Activated CD8-positive, alpha-beta memory T cell treated with anti-CD3 and anti-CD28 coated beads, Interleukin-2, amount 10 ng/mL, durations not matched to agents 7 days and 5 days (primary cell): ENCODE data around the gene REEP1. TPM values are rescaled to one million over a fixed set of nuclear protein-coding genes. Genes with fewer than 3 reads are reported as not detected.

Experiments
- ATAC-seq: fragments of 150-1000 bp; cut with Tn5 transposase; one replicate; pipeline ENCODE4 v1.10.0; 2021; ENCODE audit warnings: moderate library complexity
- CTCF ChIA-PET: fragments of 350-600 bp; sonication (Branson Sonifier 250); formaldehyde crosslinking; loops from one replicate; lab custom pipeline; 2021; ENCODE audit warnings: antibody characterized with exemption; lab: Charles Lee
- DNase-seq: peaks from one replicate; pipeline ENCODE4 v3.0.0-alpha.2; 2020
- H3K27ac Mint-ChIP-seq: one replicate; pipeline ENCODE4 v1.8.0; 2021; ENCODE audit warnings: mild to moderate bottlenecking, mixed read lengths
- H3K27me3 Mint-ChIP-seq: one replicate; pipeline ENCODE4 v1.8.0; 2021; ENCODE audit warnings: mixed read lengths
- H3K36me3 Mint-ChIP-seq: one replicate; pipeline ENCODE4 v1.8.0; 2021; ENCODE audit warnings: mild to moderate bottlenecking, mixed read lengths
- H3K4me1 Mint-ChIP-seq: one replicate; pipeline ENCODE4 v1.8.0; 2021; ENCODE audit warnings: mixed read lengths
- H3K4me3 Mint-ChIP-seq: one replicate; pipeline ENCODE4 v1.8.0; 2021; ENCODE audit warnings: mild to moderate bottlenecking, moderate library complexity, mixed read lengths
- H3K9me3 Mint-ChIP-seq: one replicate; pipeline ENCODE4 v1.8.0; 2022; ENCODE audit warnings: low read depth, mixed read lengths
- total RNA-seq, 2 experiments: library from RNA; stranded (reverse); gene quantifications; one replicate each; pipeline ENCODE4 v1.2.3, GENCODE V29; 2021

REEP1 gene
- total RNA-seq, 2 experiments from 2014 or later: 0.16 TPM; not detected in 1

DNA sequence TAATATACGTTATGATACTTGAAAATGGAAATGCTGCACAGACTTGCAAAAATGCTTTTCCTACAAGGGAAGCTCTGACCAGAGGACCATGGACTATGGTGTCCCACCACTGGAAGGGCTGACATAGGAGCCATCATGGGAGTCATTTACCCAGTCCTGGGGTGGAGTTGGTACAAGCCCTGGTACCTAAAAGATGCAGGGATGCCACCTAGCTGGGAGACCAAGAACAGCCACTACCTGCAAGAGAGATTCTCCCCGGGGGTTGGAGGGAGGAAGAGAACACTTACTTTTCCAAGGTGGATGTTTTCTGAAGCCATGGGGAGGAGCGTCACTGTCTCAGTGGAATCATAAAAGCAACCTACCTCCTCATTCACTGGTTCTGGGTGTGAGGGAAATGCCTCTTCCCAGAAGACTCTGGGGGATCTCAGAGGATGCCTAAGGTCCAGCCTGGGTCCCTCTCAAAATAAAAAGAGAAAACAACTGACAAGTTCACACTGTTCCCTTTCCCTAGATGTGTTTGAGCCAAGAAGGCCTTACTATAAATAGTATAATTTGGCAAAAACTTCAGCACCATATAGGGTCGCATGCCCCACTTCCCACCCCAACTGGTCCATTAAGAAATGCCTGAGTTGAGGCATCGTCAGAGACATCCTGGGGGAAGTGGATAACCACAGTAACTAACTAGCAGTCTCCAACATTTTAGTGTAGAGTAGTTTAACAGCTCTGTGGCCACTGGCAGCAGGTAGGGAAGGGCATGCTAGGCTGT is 39.9 kb downstream of the REEP1 start:
- Mint-ChIP-seq H3K9me3 (no peaks in the 10 kb centered on the region), H3K4me1 (no peaks in the 10 kb centered on the region), H3K4me3 (no peak overlapping the region), H3K27me3 (peaks cover 67% of the 10 kb centered on the region), H3K36me3 (no peaks in the 10 kb centered on the region), H3K27ac (no peak overlapping the region)
- DNase-seq: peak; percentile 47
- CTCF ChIA-PET: interaction anchor here (2.8 kb wide), 1 partner anchor 77 kb away, joined by 11 read pairs; no protein-coding TSS in a partner anchor
- ATAC-seq: no peak

DNA sequence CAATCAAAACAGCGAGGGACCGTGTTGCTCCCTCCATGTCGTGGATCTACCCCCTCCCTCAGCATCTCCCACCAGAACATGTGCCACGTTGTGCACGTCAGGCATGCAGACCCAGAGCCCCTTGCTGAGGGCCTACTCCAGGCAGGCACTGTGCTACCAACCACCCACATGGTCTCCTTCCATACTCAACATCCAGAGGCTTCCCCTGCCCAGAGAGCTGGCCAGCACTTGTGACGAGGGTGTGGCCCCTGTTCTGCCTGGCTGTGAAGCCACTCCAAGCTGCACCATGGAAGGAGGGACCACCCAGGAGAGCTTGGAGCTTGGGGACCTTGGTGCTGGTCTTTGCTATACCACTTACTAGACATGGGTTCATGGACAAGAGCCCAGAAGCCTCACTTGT is 40.5 kb downstream of the REEP1 start:
- CTCF ChIA-PET: interaction anchor here (2.8 kb wide), 1 partner anchor 76 kb away, joined by 11 read pairs; no protein-coding TSS in a partner anchor
- Mint-ChIP-seq H3K27ac (no peak overlapping the region), H3K4me3 (no peak overlapping the region), H3K27me3 (peaks cover 68% of the 10 kb centered on the region), H3K4me1 (no peaks in the 10 kb centered on the region), H3K9me3 (no peaks in the 10 kb centered on the region), H3K36me3 (no peaks in the 10 kb centered on the region)
- ATAC-seq: no peak
- no peak for DNase-seq

DNA sequence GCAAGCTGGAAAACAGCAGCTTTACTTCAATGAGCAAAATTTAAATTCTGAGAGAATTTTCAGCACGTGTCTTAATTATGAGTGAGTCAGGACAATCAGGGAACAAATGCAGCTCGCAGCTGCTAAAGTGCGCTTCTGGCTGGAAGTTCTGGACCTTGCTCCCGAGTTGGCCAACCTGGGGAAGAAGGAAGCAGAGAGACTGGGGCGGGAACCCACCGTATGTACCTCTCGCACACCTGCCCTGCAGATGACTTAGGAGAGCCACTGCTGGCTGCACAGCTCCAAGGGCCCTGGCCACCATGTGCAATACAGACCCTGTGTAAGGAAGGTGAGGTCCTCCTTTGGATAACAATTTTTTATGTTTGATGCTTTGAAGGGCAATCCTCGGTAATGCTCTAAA is 42.4 kb downstream of the REEP1 start:
- no peak for ATAC-seq
- no peak overlapping the region for H3K27ac Mint-ChIP-seq
- peaks cover 65% of the 10 kb centered on the region for H3K27me3 Mint-ChIP-seq
- no peak for DNase-seq
- CTCF ChIA-PET: no interaction called here
- H3K4me1 Mint-ChIP-seq: no peaks in the 10 kb centered on the region
- H3K4me3 Mint-ChIP-seq: no peak overlapping the region
- H3K9me3 Mint-ChIP-seq: no peaks in the 10 kb centered on the region
- no peaks in the 10 kb centered on the region for H3K36me3 Mint-ChIP-seq

DNA sequence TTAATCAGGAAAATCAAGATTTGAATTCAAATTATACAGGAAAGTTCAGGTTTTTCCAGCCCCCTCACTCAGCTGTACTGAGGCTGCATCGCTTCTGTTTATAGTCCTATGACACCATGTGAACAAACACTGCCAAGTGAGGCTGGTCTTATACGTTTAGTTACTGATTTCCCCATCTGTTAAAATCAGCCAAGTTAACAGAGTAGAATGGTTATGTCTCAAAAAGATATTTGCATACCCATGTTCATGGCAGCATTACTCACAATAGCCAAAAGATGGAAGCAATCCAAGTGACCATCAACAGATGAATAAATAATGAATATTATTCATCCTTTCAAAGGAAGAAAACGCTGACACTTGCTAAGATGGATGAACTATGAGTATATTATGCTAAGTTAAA is 43.8 kb downstream of the REEP1 start:
- DNase-seq (no peak), ATAC-seq (no peak)
- Mint-ChIP-seq H3K4me1 (no peaks in the 10 kb centered on the region), H3K27me3 (peaks cover 62% of the 10 kb centered on the region), H3K4me3 (no peak overlapping the region), H3K27ac (no peak overlapping the region), H3K36me3 (no peaks in the 10 kb centered on the region), H3K9me3 (no peaks in the 10 kb centered on the region)
- CTCF ChIA-PET: no interaction called here

DNA sequence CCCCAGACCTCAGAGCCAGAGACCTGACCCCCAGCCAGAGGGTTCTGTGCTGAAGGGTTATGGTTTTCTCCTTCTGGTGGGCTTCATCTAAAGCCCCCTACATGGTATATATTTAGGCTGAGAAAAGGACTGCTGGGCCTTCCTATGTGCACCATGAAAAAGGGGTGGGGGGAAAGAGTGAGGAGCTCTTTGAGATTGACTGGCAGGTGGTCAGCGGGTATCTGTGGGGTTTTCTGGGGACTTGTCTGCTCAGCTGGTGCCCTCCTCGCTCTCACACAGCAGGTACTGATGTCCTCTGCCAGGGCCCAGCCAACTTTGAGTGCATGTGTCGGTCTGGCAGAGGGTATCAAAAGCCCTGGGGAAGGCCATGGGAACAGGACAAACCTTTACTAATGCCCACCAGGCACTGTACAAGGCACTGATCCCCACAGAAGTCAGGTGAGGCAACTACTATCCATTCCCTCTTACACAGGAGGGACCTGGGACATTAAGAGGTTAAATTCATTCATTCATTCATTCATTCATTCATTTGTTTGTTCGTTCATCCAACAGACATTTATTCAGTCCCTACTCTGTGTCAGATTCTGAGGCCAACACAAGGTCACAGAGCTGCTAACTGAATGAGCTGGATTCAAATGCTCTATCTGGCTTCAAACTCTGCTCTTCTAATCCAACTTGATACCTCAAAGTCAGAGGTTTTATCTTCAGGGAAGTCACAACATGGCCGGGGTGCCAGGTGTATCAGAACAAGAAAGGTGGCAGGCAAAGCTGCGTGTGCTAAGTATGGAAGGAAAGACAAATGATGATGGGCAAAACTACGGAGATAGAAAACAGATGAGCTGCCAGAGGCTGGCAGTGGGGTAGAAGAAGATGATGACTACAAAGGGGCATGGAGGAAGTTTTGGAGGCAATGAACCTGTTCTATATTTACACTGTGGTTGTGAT is 44.6 kb downstream of the REEP1 start:
- peak; percentile 14 for DNase-seq
- H3K27me3 Mint-ChIP-seq: peaks cover 63% of the 10 kb centered on the region
- no peaks in the 10 kb centered on the region for H3K4me1 Mint-ChIP-seq
- H3K4me3 Mint-ChIP-seq: no peak overlapping the region
- ATAC-seq: no peak
- no peak overlapping the region for H3K27ac Mint-ChIP-seq
- CTCF ChIA-PET: no interaction called here
- H3K36me3 Mint-ChIP-seq: no peaks in the 10 kb centered on the region
- H3K9me3 Mint-ChIP-seq: no peaks in the 10 kb centered on the region

DNA sequence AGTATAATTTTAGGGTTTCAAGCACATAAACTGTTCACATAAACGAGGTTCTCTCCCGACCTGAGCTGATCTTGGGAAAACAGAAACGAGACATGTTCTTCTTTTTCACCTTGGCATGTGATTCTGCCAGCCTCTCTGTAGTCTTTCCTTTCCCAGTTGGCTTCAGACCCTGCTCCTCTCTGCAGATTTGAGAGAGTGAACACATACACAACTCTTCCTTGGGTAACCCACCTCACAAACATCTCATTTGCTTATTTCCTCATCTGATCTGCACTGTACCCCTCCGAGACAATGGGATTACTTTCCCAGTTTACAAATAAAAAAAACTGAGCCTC is 46.1 kb downstream of the REEP1 start:
- Mint-ChIP-seq H3K9me3 (no peaks in the 10 kb centered on the region), H3K27me3 (peaks cover 60% of the 10 kb centered on the region), H3K36me3 (no peaks in the 10 kb centered on the region), H3K4me3 (no peak overlapping the region), H3K4me1 (no peaks in the 10 kb centered on the region), H3K27ac (no peak overlapping the region)
- CTCF ChIA-PET: interaction anchor here (1.2 kb wide), 1 partner anchor 81 kb away, joined by 3 read pairs; no protein-coding TSS in a partner anchor
- no peak for ATAC-seq
- peak; percentile 21 for DNase-seq

DNA sequence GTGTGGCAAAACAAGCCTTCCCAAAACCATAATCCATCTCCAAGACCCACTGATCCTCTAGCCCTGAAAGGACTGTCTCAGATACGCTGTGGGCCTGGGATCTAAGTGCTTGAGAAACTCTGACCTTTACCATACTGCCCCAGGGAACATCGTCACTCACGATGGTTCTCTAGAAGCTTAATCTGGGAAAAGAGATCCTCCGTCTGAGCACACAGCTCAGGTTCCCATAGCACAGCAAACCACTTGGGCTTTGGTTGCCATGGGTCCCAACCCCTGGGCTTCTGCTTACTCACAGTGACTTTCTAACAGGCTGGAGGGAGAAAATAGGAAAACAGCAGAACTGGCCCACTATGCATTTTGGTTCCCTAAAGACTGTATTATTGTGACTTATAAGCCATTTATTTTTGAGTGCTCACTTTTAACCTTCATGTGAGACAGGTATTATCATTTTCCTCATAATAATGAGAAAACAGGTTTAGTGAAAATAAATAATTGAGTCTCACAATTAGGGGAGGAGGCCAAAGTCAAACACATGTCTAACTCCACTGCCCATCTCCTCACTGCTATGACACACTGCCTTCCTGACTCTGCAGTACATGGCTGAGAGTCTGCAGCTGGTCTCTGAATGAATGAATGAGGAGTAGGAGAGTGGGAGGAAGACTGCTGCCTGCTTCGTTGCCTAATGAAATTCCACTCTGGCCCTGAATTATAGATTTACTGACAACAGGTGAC is 46.7 kb downstream of the REEP1 start:
- DNase-seq (peak; percentile 15), ATAC-seq (no peak)
- Mint-ChIP-seq H3K36me3 (no peaks in the 10 kb centered on the region), H3K9me3 (no peaks in the 10 kb centered on the region), H3K27ac (no peak overlapping the region), H3K27me3 (peaks cover 61% of the 10 kb centered on the region), H3K4me1 (no peaks in the 10 kb centered on the region), H3K4me3 (no peak overlapping the region)
- CTCF ChIA-PET: interaction anchor here (0.8 to 1.2 kb wide), 2 partner anchors 70 to 82 kb away, joined by 3 read pairs; no protein-coding TSS in a partner anchor

DNA sequence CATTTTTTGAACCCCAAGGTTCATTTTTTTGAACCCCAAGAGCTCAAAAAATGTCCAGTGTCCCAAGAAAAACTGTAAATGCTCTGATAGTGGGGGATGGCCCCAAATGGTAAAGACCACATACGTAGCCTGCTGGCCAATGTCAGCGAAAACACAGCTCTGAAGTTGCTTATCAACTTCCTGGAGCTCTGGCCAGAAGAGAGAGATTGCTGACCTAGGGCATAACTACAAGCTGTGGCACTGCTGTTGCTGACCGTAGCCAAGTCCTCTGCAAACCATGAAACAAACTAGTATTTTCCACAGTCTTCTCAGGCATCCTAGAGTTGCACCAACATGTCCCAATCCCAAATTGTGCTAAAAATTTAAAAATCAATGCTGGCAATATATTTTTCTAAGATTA is 50.9 kb downstream of the REEP1 start:
- no peak overlapping the region for H3K4me3 Mint-ChIP-seq
- H3K27me3 Mint-ChIP-seq: peaks cover 43% of the 10 kb centered on the region
- ATAC-seq: no peak
- no peaks in the 10 kb centered on the region for H3K9me3 Mint-ChIP-seq
- H3K4me1 Mint-ChIP-seq: no peaks in the 10 kb centered on the region
- H3K27ac Mint-ChIP-seq: no peak overlapping the region
- CTCF ChIA-PET: interaction anchor here (1.6 kb wide), 1 partner anchor 66 kb away, joined by 5 read pairs; no protein-coding TSS in a partner anchor
- H3K36me3 Mint-ChIP-seq: no peaks in the 10 kb centered on the region
- DNase-seq: no peak

DNA sequence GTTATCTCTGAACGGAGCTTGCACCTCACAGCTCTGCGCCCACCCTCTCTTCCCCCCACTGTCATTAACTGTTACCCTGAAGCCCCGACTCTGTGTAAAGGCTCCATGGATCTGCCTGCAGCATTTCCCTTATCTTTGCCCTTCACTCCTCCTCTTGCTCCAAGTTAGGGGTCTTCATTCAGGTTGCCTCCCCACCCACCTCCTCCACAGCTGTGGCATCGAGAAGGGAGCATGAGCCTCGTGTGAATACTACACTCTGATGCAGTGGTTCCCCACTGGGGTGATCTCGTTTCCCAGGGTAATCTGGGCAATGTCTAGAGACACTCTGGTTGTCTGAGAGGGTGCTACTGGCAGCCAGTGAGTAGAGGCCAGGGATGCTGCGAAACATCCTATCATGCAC is 51.4 kb downstream of the REEP1 start:
- no peaks in the 10 kb centered on the region for H3K36me3 Mint-ChIP-seq
- peaks cover 38% of the 10 kb centered on the region for H3K27me3 Mint-ChIP-seq
- no peak for DNase-seq
- ATAC-seq: no peak
- CTCF ChIA-PET: interaction anchor here (1.6 kb wide), 1 partner anchor 65 kb away, joined by 5 read pairs; no protein-coding TSS in a partner anchor
- H3K9me3 Mint-ChIP-seq: no peaks in the 10 kb centered on the region
- H3K27ac Mint-ChIP-seq: no peak overlapping the region
- H3K4me1 Mint-ChIP-seq: no peaks in the 10 kb centered on the region
- no peak overlapping the region for H3K4me3 Mint-ChIP-seq

DNA sequence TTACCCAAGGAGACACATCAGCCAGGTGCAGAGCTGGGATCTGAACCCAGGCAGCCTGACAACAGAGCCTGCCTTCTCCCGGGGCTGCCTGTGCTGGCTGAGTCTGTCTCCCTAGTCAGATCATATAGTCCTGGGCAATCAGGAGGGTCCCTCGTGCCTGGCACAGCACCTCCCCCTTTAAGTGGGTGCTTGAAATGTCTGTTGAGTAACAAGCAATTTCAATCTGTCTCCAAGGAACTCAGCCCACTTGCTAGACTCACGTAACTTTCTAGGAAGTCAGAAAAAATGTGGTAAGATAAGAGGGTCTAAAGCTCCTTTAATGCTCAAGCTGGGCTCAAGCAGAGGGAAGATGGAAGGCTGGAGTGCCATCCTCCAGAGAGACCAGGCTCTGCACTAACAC is 51.9 kb downstream of the REEP1 start:
- no peak overlapping the region for H3K4me3 Mint-ChIP-seq
- no peak for DNase-seq
- H3K27me3 Mint-ChIP-seq: peaks cover 36% of the 10 kb centered on the region
- no peak for ATAC-seq
- CTCF ChIA-PET: interaction anchor here (1.6 kb wide), 1 partner anchor 65 kb away, joined by 5 read pairs; no protein-coding TSS in a partner anchor
- no peaks in the 10 kb centered on the region for H3K9me3 Mint-ChIP-seq
- no peaks in the 10 kb centered on the region for H3K4me1 Mint-ChIP-seq
- no peaks in the 10 kb centered on the region for H3K36me3 Mint-ChIP-seq
- no peak overlapping the region for H3K27ac Mint-ChIP-seq

DNA sequence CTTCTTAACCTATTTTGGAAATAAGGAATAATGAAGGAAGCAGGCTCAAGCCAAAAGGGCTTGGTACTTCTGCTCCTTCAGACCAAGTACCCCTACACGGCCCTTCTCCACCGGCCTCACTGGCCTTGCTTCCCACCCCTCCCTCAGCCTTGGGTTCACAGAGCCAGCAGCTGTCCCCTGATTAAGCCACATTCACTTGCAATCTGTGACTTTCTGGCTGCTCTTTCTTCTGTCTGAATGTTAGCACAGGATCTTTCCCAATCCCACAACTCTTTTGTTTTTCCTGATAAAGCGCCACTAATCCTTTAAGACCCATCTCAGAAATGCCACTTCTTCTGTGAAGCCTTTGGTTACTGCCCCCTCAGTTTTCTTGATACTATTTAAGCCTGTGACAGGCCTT is 52.4 kb downstream of the REEP1 start:
- ATAC-seq (no peak), DNase-seq (no peak)
- Mint-ChIP-seq H3K9me3 (no peaks in the 10 kb centered on the region), H3K4me1 (no peaks in the 10 kb centered on the region), H3K36me3 (no peaks in the 10 kb centered on the region), H3K4me3 (no peak overlapping the region), H3K27ac (no peak overlapping the region), H3K27me3 (peaks cover 37% of the 10 kb centered on the region)
- CTCF ChIA-PET: no interaction called here

DNA sequence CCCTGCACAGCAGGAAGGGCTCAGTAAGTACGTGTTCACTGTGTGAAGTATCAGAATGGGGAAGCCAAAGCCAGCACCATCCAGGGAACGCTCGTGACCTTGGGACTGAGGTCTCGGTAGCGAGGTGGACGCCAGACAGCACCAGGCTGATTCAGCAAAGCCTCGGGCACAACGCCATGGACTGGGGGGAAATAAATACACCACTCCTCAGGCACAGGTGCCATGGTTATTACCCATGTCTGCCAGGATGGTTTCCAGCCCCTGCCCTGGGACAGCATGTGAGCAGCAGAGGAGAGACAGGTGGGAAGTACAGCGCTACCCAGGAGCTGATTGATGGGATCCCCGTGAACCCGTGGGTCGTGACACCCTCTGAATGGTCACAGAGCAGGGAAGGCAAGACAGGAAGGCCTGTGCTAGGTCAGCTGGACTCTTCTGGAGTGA is 53.0 kb downstream of the REEP1 start:
- ATAC-seq: no peak
- Mint-ChIP-seq H3K27ac (no peak overlapping the region), H3K4me1 (no peaks in the 10 kb centered on the region), H3K36me3 (no peaks in the 10 kb centered on the region), H3K9me3 (no peaks in the 10 kb centered on the region), H3K4me3 (no peak overlapping the region), H3K27me3 (peaks cover 35% of the 10 kb centered on the region)
- CTCF ChIA-PET: no interaction called here
- DNase-seq: no peak
